DLD1 (cell line): ENCODE data around the gene NDC1.
"Not testable (repeated sequence)": the region's sequence is repeated elsewhere in the genome, so short reads cannot be mapped to it uniquely, and the experiment has no call there.

Source experiments
- in situ Hi-C: cut with HindIII; loops from 2 replicates; pipeline ENCODE4 v1.10.0; 2017; ENCODE audit warnings: low sequenced_read_pairs

The NDC1 gene

GRCh38 chr1:53826367-53826766 is 11.7 kb downstream of the NDC1 start:
- in situ Hi-C loops = no loop called here

- in situ Hi-C loops = no loop called here
These were observed 12.8 kb downstream of the NDC1 start for GRCh38 chr1:53825306-53825705.

GRCh38 chr1:53822931-53823330 is 15.2 kb downstream of the NDC1 start:
- in situ Hi-C loops = no loop called here

GRCh38 chr1:53821380-53821779 is 16.7 kb downstream of the NDC1 start:
- in situ Hi-C loops = no loop called here

- in situ Hi-C loops = no loop called here
These were observed 18.7 kb downstream of the NDC1 start for GRCh38 chr1:53819387-53819786.

GRCh38 chr1:53816584-53816983 is 21.5 kb downstream of the NDC1 start:
- in situ Hi-C loops = not testable (repeated sequence)

GRCh38 chr1:53815484-53815883 is 22.6 kb downstream of the NDC1 start:
- in situ Hi-C loops = not testable (repeated sequence)

GRCh38 chr1:53811414-53811851 is 26.7 kb downstream of the NDC1 start:
- in situ Hi-C loops = no loop called here

GRCh38 chr1:53810497-53810896 is 27.6 kb downstream of the NDC1 start:
- in situ Hi-C loops = no loop called here

- in situ Hi-C loops = no loop called here
These were observed 28.1 kb downstream of the NDC1 start for GRCh38 chr1:53810007-53810406.

- in situ Hi-C loops = no loop called here
These were observed 30.2 kb downstream of the NDC1 start for GRCh38 chr1:53807916-53808315.

- in situ Hi-C loops = no loop called here
These were observed 33.1 kb downstream of the NDC1 start for GRCh38 chr1:53804791-53805505.

- in situ Hi-C loops = no loop called here
These were observed 33.9 kb downstream of the NDC1 start for GRCh38 chr1:53804181-53804580.

GRCh38 chr1:53800621-53801020 is 37.5 kb downstream of the NDC1 start:
- in situ Hi-C loops = no loop called here

- in situ Hi-C loops = no loop called here
These were observed 39.0 kb downstream of the NDC1 start for GRCh38 chr1:53799141-53799540.

GRCh38 chr1:53792806-53793205 is 45.3 kb downstream of the NDC1 start:
- in situ Hi-C loops = no loop called here

GRCh38 chr1:53787655-53788054 is 50.4 kb downstream of the NDC1 start:
- in situ Hi-C loops = no loop called here

GRCh38 chr1:53783056-53783455 is 55.0 kb downstream of the NDC1 start:
- in situ Hi-C loops = no loop called here

- in situ Hi-C loops = no loop called here
These were observed 56.4 kb downstream of the NDC1 start for GRCh38 chr1:53781654-53782053.

- in situ Hi-C loops = no loop called here
These were observed 60.8 kb downstream of the NDC1 start for GRCh38 chr1:53777272-53777671.

- in situ Hi-C loops = no loop called here
These were observed 66.4 kb downstream of the NDC1 start for GRCh38 chr1:53771648-53772047.

- in situ Hi-C loops = no loop called here
These were observed 68.3 kb downstream of the NDC1 start for GRCh38 chr1:53769780-53770179.

- in situ Hi-C loops = no loop called here
These were observed 68.9 kb downstream of the NDC1 start for GRCh38 chr1:53769184-53769583.
